HUES64 (cell line): ENCODE data around the gene PILRB.
"Not testable (repeated sequence)": the region's sequence is repeated elsewhere in the genome, so short reads cannot be mapped to it uniquely, and the experiment has no call there.

Source experiments
- H3K27ac ChIP-seq: 2 replicates; pipeline ENCODE4 v1.7.0; 2013; ENCODE audit warnings: low read depth, low read length, inconsistent platforms
- H3K27me3 ChIP-seq: 2 replicates; pipeline ENCODE4 v1.6.1; 2013; ENCODE audit warnings: mild to moderate bottlenecking, low read length; ENCODE audit not compliant: insufficient read depth
- H3K36me3 ChIP-seq: 2 replicates; pipeline ENCODE4 v1.6.1; 2013; ENCODE audit warnings: mild to moderate bottlenecking, low read length; ENCODE audit not compliant: insufficient read depth
- H3K4me1 ChIP-seq: 2 replicates; pipeline ENCODE4 v1.6.1; 2013; ENCODE audit warnings: mild to moderate bottlenecking, low read length, moderate library complexity; ENCODE audit not compliant: insufficient read depth
- H3K4me3 ChIP-seq: 2 replicates; pipeline ENCODE4 v1.5.1; 2013; ENCODE audit warnings: mild to moderate bottlenecking, low read length, moderate library complexity
- H3K9ac ChIP-seq: 2 replicates; pipeline ENCODE4 v1.6.1; 2013; ENCODE audit warnings: mild to moderate bottlenecking, low read depth, low read length
- H3K9me3 ChIP-seq: 2 replicates; pipeline ENCODE4 v1.6.1; 2013; ENCODE audit warnings: low read depth, low read length; ENCODE audit not compliant: insufficient read depth
- WGBS: fragments of 150-250, 120-280 bp; methylation state at CpG from one replicate; pipeline ENCODE4 v1.1.7; 2013; ENCODE audit warnings: missing lambda C conversion rate; 5-methylcytosine and 5-hydroxymethylcytosine counted together

The PILRB gene

DNA sequence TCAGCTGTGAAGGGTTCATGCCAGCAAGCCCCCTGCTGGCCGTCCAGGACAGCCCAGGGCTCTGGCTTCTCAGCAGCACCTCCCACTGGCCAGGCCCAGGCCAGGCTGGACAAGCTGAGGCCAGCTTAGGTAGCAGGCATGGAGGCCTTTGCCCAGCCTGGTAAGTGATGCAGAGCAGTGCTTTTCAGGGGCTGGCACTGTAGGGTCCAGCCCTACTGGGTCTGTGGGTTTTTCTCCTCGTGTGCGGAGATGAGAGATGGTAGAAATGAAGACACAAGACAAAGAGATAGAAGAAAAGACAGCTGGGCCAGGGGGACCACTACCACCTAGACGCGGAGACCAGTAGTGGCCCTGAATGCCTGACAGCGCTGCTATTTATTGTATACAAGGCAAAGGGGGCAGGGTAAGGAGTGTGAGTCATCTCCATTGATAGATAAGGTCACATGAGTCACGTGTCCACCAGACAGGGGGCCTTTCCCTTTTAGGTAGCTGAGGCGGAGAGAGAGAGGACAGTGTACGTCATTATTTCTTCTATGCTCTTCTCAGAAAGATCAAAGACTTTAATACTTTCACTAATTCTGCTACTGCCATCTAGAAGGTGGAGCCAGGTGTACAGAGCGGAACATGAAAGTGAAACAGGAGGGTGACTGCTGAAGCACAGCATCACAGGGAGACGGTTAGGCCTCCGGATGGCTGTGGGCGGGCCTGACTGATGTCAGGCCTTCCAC, 13.2 kb upstream of the PILRB start:
- H3K27ac ChIP-seq, H3K9me3 ChIP-seq, H3K27me3 ChIP-seq, H3K9ac ChIP-seq, H3K4me3 ChIP-seq, H3K4me1 ChIP-seq: not testable (repeated sequence)
- peaks cover 67% of the 10 kb centered on the region for H3K36me3 ChIP-seq
- WGBS, result 64% methylated on average over 9 of the region's 13 CpGs

DNA sequence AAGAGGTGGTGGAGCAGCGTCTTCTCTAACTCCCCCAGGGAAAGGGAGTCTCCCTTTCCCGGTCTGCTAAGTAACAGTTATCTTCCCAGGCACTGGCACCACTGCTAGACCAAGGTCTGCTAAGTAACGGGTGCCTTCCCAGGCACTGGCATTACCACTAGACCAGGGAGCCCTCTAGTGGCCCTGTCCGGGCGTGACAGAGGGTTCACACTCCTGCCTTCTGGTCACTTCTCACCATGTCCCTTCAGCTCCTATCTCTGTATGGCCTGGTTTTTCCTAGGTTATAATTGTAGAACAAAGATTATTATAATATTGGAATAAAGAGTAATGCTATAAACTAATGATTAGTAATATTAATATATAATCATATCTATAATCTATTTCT, 12.6 kb upstream of the PILRB start:
- H3K9ac ChIP-seq, H3K4me3 ChIP-seq, H3K4me1 ChIP-seq, H3K27me3 ChIP-seq, H3K9me3 ChIP-seq, H3K27ac ChIP-seq: not testable (repeated sequence)
- WGBS, result 25% methylated on average over 2 of the region's 5 CpGs
- H3K36me3 ChIP-seq, result peaks cover 73% of the 10 kb centered on the region

DNA sequence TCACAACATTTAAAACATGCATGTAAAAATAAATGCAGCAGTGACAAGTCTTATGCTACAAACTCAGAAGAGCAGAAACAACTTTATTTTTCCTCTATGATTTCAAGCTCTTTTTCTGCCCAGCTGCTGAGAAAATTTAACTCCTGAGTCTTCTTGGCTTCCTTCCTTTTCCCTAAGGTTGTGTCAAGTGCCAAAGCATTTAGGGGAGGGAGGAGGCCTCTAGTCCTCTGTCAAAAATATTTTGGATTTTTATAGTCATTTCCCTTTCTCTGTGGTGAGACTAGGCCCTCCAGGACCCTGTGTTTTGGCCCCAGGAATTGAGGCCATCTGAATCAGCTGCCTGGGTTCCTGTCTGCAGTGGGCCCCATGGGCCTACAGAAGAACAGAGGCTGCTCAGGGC, 11.0 kb upstream of the PILRB start:
- H3K4me3 ChIP-seq, result no peak overlapping the region
- H3K27ac ChIP-seq, result no peak overlapping the region
- H3K4me1 ChIP-seq, result no peaks in the 10 kb centered on the region
- H3K9ac ChIP-seq, result no peak overlapping the region
- H3K27me3 ChIP-seq, result no peaks in the 10 kb centered on the region
- peaks cover 78% of the 10 kb centered on the region for H3K36me3 ChIP-seq
- H3K9me3 ChIP-seq, result no peaks in the 10 kb centered on the region

DNA sequence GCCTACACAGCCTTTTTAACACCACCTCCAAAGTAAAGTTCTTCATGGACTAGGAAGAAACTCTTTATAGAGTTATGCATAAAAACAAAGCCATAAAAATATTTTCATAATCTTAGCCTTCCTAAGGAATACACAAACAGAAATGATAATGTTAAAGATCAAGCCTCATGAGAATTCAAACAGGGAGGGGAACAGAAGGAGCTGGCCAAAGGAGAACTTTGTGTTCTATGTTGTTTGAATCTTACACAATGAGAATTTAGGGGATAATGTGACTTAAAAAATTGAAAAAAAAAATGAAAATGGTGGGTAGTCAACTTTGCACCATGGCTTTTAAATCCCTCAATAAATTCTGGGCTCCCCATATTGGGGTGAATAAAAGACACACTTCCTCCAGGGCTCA, 9.1 kb upstream of the PILRB start:
- H3K4me1 ChIP-seq, result no peaks in the 10 kb centered on the region
- H3K9ac ChIP-seq, result no peak overlapping the region
- H3K36me3 ChIP-seq, result peaks cover 79% of the 10 kb centered on the region
- no peak overlapping the region for H3K27ac ChIP-seq
- no peaks in the 10 kb centered on the region for H3K27me3 ChIP-seq
- H3K4me3 ChIP-seq, result no peak overlapping the region
- no peaks in the 10 kb centered on the region for H3K9me3 ChIP-seq

DNA sequence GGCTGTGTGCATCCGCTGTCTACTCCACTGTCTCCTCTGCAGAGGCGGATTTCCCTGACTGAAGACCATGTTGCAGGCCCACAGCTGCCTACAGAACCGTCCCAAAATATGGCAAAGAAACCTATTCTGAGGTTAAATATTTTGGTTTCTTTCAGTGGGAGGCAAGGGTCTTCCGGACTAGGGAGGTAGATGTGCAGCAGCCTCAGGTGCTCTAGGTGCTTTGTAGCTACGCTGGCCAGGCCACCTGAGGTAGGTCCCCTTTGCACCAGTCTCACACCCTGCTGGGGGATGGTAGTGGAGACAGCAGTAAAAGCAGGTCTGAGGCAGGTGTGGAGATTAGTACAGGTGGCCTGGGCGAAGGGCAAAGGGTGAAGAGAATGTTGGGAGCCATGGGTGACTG, 8.2 kb upstream of the PILRB start:
- no peak overlapping the region for H3K9ac ChIP-seq
- peaks cover 84% of the 10 kb centered on the region for H3K36me3 ChIP-seq
- 98% methylated on average over 6 of the region's 6 CpGs for WGBS
- H3K27me3 ChIP-seq, result no peaks in the 10 kb centered on the region
- no peak overlapping the region for H3K4me3 ChIP-seq
- no peaks in the 10 kb centered on the region for H3K4me1 ChIP-seq
- H3K9me3 ChIP-seq, result no peaks in the 10 kb centered on the region
- no peak overlapping the region for H3K27ac ChIP-seq

DNA sequence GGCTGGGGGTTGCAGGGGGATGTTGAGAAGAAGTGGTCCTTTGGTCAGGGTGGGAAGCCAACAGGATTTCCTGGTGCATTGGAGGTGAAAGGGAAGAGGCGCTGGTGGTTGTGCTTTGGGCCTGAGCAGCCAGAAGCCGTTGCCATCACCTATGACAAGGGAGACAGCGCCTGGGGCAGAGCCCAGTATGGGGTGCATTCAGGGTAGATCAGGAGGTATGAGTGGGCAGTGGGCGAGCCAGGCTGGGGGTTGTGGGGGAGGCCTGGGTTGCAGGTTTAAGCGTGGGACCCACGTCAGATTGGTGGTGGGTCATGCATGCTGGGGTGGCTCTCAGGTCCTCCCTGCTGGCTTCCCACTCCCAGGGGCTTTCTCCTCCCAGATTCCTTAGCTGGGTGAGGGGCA, 6.3 kb upstream of the PILRB start:
- H3K27me3 ChIP-seq, result no peaks in the 10 kb centered on the region
- WGBS, result 90% methylated on average over 6 of the region's 6 CpGs
- peaks cover 89% of the 10 kb centered on the region for H3K36me3 ChIP-seq
- no peaks in the 10 kb centered on the region for H3K9me3 ChIP-seq
- no peak overlapping the region for H3K27ac ChIP-seq
- no peaks in the 10 kb centered on the region for H3K4me1 ChIP-seq
- H3K9ac ChIP-seq, result no peak overlapping the region
- H3K4me3 ChIP-seq, result no peak overlapping the region

DNA sequence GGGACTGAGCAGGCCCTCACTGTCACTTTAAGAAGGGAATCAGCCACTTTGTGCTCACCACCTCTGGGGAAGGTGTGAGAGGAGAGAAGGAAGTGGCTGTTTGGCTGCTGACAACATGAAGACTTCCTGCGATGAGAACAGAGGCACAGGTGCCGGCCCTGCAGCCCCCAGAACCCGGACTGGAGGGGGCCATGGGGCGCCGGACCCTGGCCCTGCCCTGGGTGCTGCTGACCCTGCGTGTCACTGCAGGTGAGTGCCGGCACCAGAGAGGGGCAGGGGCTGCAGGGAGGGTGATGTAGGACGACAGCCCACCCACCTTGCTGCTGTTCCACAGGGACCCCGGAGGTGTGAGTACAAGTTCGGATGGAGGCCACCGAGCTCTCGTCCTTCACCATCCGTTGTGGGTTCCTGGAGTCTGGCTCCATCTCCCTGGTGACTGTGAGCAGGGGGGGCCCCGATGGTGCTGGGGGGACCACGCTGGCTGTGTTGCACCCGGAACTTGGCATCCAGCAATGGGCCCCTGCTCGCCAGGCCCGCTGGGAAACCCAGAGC, 5.6 kb upstream of the PILRB start:
- peaks cover 87% of the 10 kb centered on the region for H3K36me3 ChIP-seq
- not testable (repeated sequence) for H3K4me3 ChIP-seq, H3K27ac ChIP-seq, H3K9ac ChIP-seq, H3K4me1 ChIP-seq, H3K27me3 ChIP-seq, H3K9me3 ChIP-seq
- 96% methylated on average over 16 of the region's 18 CpGs for WGBS

DNA sequence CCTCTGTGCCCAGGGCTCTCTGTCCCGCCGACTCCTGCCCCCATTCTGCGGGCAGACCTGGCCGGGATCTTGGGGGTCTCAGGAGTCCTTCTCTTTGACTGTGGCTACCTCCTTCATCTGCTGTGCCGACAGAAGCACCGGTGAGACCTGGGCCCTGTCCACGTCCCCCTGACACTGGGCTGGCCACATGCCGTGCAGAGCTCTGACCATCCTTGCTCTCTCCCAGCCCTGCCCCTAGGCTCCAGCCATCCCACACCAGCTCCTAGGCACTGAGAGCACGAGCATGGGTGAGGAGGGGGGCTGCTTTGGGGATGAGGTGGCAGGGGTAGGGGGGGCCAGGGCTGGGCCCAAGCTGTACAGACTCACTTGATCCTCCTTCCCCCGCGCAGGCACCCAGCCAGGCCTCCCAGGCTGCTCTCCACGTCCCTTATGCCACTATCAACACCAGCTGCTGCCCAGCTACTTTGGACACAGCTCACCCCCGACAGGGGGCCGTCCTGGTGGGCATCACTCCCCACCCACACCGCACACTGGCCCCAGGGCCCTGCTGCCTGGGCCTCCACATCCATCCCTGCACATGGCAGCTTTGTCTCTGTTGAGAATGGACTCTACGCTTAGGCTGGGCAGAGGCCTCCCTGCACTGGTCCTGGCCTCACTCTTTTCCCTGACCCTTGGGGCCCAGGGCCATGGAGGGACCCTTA, 4.8 kb upstream of the PILRB start:
- Histone ChIP-seq H3K36me3 (peaks cover 87% of the 10 kb centered on the region), H3K4me3 (no peak overlapping the region), H3K4me1 (no peaks in the 10 kb centered on the region)

DNA sequence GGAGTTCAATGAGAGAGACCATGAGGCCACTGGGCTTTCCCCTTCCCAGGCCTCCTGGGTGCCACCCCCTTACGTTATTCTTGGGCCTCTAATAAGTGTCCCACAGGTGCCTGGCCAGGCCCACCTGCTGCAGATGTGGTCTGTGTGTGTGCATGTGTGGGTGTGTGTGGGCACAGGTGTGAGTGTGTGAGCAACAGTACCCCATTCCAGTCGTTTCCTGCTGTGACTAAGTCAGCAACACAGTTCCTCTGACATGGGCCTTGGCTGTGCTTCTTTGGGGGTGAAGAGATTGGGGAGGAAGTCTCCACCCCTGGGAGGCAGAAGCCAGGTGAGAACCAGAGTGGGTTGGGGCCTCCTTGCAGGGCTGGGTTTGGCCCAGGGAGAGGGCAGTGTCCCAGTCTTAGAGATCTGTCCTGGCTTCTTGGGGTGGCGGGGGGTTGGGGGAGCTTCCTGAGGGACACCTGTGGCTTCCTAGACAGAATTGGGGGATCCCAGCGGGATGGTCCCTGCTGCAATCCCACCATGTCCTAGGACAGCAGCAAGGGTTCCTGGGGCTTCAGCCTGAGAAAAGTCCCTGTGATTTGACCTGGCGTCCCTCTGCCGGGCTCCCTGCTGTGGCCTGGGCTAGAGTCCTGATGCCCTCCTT, 4.1 kb upstream of the PILRB start:
- Histone ChIP-seq H3K4me1 (no peaks in the 10 kb centered on the region), H3K27me3 (no peaks in the 10 kb centered on the region), H3K9ac (no peak overlapping the region), H3K4me3 (no peak overlapping the region), H3K36me3 (peaks cover 91% of the 10 kb centered on the region), H3K9me3 (no peaks in the 10 kb centered on the region), H3K27ac (no peak overlapping the region)
- 96% methylated on average over 6 of the region's 6 CpGs for WGBS

More for the DNA sequence above, 4.8 kb upstream of the PILRB start:
- H3K27ac ChIP-seq, result no peak overlapping the region
- H3K9ac ChIP-seq, result no peak overlapping the region
- no peaks in the 10 kb centered on the region for H3K9me3 ChIP-seq
- H3K27me3 ChIP-seq, result no peaks in the 10 kb centered on the region
- 95% methylated on average over 16 of the region's 16 CpGs for WGBS

DNA sequence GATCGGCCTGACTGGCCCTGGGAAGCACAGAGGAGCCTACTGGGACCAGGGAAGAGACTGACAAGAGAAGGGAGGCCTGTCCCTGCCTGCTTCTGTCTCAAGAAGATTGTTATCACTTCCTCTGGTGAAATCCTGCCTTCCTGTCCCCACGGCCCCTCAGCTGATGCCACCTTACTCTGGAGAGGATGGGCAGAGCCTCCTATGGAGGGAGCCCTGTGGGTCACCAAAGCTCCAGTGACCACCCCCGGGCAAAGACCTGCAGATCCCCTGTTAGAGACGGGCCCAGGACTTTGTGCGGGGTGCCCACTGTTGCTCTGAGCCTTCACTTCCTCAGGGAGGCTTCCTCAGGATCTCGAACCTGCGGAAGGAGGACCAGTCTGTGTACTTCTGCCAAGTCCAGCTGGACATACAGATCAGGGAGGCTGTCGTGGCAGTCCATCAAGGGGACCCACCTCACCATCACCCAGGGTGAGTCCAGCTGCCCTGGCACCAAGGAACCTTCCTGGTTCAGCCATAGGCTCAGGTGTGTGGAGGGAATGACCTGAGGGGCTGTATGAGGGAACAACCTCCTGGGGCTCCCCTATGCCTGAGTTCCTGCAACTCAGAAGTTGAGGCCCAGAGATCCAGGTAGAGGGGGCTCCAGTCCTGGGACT, 1.4 kb upstream of the PILRB start:
- H3K27me3 ChIP-seq, result no peaks in the 10 kb centered on the region
- no peak overlapping the region for H3K4me3 ChIP-seq
- H3K9ac ChIP-seq, result no peak overlapping the region
- peaks cover 91% of the 10 kb centered on the region for H3K36me3 ChIP-seq
- 95% methylated on average over 8 of the region's 8 CpGs for WGBS
- no peaks in the 10 kb centered on the region for H3K4me1 ChIP-seq
- H3K9me3 ChIP-seq, result no peaks in the 10 kb centered on the region
- H3K27ac ChIP-seq, result no peak overlapping the region

DNA sequence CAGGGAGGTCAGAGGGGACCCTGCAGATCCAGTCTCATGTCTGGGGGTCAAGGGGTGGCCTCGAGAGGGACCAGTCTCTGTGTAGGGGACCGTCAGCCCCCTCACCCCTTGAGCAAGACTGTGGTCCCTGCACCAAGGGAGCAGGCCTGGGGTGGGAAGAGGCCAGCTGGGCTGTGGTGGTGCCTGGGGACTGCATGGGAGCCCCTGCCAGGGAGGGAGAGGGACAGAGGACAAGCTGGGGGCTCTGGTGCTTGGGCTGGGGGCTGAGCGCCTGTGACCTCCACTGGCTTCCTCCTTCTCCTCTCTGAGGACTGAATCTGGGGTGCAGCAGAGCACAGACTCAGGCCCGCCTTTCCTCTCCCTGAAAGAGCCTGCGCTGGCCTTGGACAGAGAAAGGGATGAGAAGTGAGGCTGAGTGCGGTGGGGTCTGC, 771 bp upstream of the PILRB start:
- Histone ChIP-seq H3K4me3 (no peak overlapping the region), H3K36me3 (peaks cover 92% of the 10 kb centered on the region), H3K9me3 (no peaks in the 10 kb centered on the region), H3K27me3 (no peaks in the 10 kb centered on the region), H3K9ac (no peak overlapping the region), H3K4me1 (no peaks in the 10 kb centered on the region), H3K27ac (no peak overlapping the region)
- WGBS, result 87% methylated on average over 6 of the region's 6 CpGs
